Omental fat pad (tissue), 4 donors: ENCODE data around the gene STAC3. TPM values are rescaled to one million over a fixed set of nuclear protein-coding genes. Genes with fewer than 3 reads are reported as not detected.

ENCODE experiments used
- ATAC-seq: fragments of 150-250 bp; one replicate; pipeline ENCODE4 v1.9.1; 2016; ENCODE audit warnings: mild to moderate bottlenecking, moderate library complexity; ENCODE audit not compliant: low FRiP score
- DNase-seq: peaks from one replicate; pipeline ENCODE4 v3.0.0-alpha.2; 2019; ENCODE audit warnings: low spot score
- total RNA-seq, 4 donors: library from RNA; depleted of rRNA; stranded (reverse); fragments of >200 nt; gene quantifications; one replicate each; pipeline ENCODE4 v1.1.0, GENCODE V29; 2016
- TF ChIP-seq, protein P1 (sequence below), 3 donors: fragments of 450-650 bp; IDR thresholded peaks; one replicate each; pipeline ENCODE4 v1.5.1; 2016 to 2017; ENCODE audit warnings: antibody characterized with exemption in 3 of 3, mild to moderate bottlenecking in 3 of 3, moderate library complexity in 2 of 3

Gene STAC3
- total RNA-seq, 4 donors from 2014 or later = 2.0 to 3.7 (median 2.6) TPM

- no peak for DNase-seq
- no peak for ATAC-seq
- TF ChIP-seq, protein P1, sequence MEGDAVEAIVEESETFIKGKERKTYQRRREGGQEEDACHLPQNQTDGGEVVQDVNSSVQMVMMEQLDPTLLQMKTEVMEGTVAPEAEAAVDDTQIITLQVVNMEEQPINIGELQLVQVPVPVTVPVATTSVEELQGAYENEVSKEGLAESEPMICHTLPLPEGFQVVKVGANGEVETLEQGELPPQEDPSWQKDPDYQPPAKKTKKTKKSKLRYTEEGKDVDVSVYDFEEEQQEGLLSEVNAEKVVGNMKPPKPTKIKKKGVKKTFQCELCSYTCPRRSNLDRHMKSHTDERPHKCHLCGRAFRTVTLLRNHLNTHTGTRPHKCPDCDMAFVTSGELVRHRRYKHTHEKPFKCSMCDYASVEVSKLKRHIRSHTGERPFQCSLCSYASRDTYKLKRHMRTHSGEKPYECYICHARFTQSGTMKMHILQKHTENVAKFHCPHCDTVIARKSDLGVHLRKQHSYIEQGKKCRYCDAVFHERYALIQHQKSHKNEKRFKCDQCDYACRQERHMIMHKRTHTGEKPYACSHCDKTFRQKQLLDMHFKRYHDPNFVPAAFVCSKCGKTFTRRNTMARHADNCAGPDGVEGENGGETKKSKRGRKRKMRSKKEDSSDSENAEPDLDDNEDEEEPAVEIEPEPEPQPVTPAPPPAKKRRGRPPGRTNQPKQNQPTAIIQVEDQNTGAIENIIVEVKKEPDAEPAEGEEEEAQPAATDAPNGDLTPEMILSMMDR (IDR thresholded peaks at IDR 0.05) = no peak
These were observed 22.5 kb upstream of the STAC3 start for GRCh38 chr12:57273516-57273915.

DNA sequence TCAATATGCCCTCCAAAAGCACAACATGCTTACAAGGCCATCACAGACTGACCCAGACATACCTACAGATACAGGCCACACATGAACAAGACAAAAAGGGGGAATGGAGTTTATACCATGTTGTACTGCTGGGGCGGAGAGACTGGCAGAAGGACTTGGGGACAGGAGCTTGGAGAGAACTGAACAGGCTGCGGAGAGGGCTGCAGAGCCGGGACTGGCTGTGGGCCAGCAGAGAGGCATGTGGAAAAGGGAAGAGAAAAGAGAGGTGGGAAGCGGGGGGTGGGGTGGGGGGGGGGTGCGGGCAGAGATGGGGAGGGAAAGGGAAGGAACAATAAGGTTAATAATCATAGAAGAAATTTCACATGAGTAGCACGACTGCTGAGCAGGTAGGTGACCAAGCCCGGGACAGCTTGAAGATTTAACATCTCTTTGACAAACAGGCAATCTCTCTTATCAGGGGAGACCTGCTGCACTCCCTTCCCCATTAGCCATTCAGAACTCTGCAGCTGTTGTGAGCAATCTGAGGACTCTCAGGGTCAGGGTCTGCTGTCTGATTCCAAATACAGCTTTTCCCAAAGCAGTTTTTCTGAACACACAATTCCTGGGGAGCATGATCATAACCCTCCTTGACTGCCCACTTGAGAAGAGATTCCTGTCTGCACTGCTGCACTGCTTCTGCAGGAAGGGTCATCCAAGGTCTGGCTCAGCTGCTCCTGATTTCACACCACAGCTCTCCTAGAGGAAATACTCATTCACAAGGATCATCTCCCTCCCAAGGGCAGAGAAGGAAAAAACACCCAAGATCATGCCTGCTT is 21.6 kb upstream of the STAC3 start:
- DNase-seq (no peak), ATAC-seq (no peak)
- TF ChIP-seq, protein P1 (IDR thresholded peaks at IDR 0.05) = no peak

DNA sequence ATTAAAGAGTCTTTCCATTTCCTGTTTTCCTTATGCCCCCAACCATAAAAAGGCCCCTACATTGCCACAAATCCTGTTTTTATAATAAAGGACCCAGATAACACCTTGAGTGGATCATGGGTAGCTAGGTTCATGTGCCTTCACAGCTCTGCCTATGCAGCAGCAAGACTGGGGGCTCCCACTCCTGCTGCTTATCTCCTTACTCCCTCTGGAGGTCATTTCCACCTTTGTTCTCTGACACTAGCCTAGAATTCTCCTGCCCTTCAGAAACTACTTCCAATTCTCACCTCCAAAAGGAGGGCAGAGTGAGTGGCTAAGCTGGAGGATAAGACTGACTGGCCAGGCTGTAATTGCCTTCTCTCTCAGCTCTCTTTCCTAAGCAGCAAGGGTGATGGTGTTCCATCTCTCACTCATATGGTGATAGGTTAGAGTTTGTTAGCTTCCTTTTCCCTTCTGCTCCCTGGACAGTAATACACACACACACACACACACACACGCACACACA is 20.0 kb upstream of the STAC3 start:
- DNase-seq = no peak
- ATAC-seq = no peak
- TF ChIP-seq, protein P1 (IDR thresholded peaks at IDR 0.05) = no peak

DNA sequence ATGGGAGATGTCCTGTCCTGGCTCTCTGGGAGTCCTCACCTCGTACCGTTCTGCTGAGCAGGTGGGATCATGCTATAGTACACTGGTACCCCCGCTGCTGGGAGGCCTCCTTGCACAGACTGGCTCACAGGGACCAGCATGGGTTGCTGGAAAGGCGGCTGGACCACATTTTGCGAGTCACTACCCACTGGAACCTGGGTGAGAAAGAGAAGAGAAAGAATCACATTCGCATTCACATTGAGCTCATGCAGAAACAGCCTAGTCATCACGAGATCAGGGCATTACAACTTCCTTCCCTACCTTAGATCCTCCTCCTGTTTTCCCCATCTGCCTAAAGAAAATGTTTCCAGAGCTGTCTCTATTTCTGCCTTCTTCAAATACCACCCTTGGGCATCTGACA is 17.3 kb upstream of the STAC3 start:
- TF ChIP-seq, protein P1 (IDR thresholded peaks at IDR 0.05) = no peak
- DNase-seq (no peak), ATAC-seq (no peak)

DNA sequence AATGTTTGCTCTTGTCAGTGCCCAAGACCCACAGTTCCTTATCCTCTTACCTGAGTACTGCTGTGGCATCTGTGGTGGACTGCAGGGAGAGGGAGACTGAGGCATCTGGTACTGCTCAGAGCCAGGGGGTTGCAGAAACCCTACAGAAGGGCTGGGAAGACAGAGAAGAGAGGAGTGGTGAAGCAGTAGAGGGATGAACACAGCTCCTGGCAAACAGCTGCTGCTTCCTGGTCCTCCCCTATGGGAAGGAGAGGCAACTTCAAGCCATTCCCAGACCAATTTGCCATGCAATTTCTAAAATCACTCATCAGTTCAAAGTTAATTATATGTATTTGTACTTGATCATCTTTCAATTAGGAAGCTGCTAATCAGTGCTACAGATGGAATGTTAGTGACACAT is 15.7 kb upstream of the STAC3 start:
- DNase-seq = no peak
- TF ChIP-seq, protein P1 (IDR thresholded peaks at IDR 0.05) = no peak
- ATAC-seq = no peak

DNA sequence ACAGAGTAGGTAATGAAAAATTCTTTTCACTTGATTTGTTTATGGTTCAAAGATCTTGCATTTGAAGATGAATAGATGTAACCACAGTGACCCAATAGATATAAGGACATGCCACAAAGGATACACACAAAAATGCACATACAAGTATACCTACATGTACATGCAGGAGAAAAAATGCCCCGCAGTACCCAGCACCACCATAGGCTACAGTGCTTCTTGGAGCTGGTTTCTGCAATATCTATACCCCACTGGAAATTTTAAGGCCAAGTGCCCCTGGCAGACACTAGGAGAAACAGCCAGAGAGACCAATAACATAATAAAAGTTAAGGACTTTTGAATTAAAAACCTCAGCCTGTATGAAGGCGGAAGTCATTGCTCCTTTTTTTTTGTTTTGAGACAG is 12.1 kb upstream of the STAC3 start:
- TF ChIP-seq, protein P1 (IDR thresholded peaks at IDR 0.05) = no peak
- DNase-seq (no peak), ATAC-seq (no peak)
